Ectodermal cell (in vitro differentiated cells): ENCODE data around the gene MCM5.

Source experiments
- H3K27ac ChIP-seq: 2 replicates; pipeline ENCODE4 v1.7.0; 2013; ENCODE audit warnings: mild to moderate bottlenecking, low read depth, low read length; ENCODE audit not compliant: insufficient read depth, poor library complexity, severe bottlenecking
- H3K27me3 ChIP-seq: 2 replicates; pipeline ENCODE4 v1.7.0; 2013; ENCODE audit warnings: mild to moderate bottlenecking, low read length; ENCODE audit not compliant: insufficient read depth, control insufficient read depth, poor library complexity, severe bottlenecking
- H3K36me3 ChIP-seq: one replicate; pipeline ENCODE4 v1.7.0; 2013; ENCODE audit warnings: low read length; ENCODE audit not compliant: control insufficient read depth, insufficient read depth
- H3K4me1 ChIP-seq: one replicate; pipeline ENCODE4 v1.7.0; 2013; ENCODE audit warnings: low read length; ENCODE audit not compliant: control insufficient read depth, insufficient read depth
- H3K4me3 ChIP-seq: 2 replicates; pipeline ENCODE4 v1.7.0; 2013; ENCODE audit warnings: low read depth, low read length, control low read depth; ENCODE audit not compliant: insufficient read depth
- H3K9me3 ChIP-seq: 2 replicates; pipeline ENCODE4 v1.7.0; 2013; ENCODE audit warnings: mild to moderate bottlenecking, low read length, moderate library complexity; ENCODE audit not compliant: control insufficient read depth
- WGBS, 2 experiments: methylation state at CpG; one replicate each; pipeline ENCODE4 v1.1.7; 2013; ENCODE audit warnings: missing lambda C conversion rate in 2 of 2; 5-methylcytosine and 5-hydroxymethylcytosine counted together

Gene MCM5

DNA sequence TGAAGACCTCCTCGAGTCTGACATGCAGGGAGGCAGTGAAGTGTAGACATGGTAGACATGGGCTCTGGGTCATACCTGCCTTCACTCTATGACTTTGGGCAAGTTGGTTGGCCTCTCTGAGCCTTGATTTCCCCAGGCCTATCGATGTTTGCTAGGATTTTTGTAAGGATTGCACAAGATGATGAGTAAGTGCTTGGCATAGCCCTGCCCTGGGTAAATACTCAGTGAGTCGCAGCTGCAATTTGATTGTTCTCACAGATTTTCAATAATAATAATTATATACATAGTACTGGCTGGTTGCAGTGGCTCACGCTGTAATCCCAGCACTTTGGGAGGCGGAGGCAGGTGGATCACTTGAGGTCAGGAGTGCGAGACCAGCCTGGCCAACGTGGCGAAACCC is 18.1 kb downstream of the MCM5 start:
- Histone ChIP-seq H3K27me3 (no peaks in the 10 kb centered on the region), H3K4me3 (no peak overlapping the region), H3K36me3 (peaks cover 73% of the 10 kb centered on the region), H3K27ac (no peak overlapping the region), H3K9me3 (no peaks in the 10 kb centered on the region), H3K4me1 (no peaks in the 10 kb centered on the region)
- WGBS, 2 experiments, result 95 to 96% methylated on average over 7 to 8 of the region's 8 CpGs

DNA sequence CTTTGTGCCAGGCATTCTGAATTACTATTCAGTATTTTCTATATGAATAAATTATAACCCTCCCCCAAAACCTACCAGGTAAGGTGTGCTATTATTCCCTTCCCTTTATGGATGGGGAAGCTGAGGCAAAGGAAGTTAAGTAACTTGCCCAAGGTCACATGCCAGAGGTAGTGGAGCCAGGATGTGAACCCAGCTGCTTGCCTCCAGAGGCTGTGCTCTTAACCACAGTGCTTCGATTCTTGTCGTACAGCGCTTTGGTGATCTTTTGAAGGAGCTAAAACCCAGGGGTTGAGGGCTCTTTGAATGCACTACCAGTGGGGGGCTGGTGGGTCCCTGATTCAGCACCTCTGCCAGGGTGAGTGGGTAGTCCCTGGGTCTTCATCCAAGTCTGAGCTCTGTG is 18.8 kb downstream of the MCM5 start:
- 97 to 98% methylated on average over 3 of the region's 3 CpGs for WGBS, 2 experiments
- no peaks in the 10 kb centered on the region for H3K27me3 ChIP-seq
- no peaks in the 10 kb centered on the region for H3K4me1 ChIP-seq
- H3K4me3 ChIP-seq, result no peak overlapping the region
- no peaks in the 10 kb centered on the region for H3K9me3 ChIP-seq
- no peak overlapping the region for H3K27ac ChIP-seq
- H3K36me3 ChIP-seq, result peaks cover 73% of the 10 kb centered on the region

DNA sequence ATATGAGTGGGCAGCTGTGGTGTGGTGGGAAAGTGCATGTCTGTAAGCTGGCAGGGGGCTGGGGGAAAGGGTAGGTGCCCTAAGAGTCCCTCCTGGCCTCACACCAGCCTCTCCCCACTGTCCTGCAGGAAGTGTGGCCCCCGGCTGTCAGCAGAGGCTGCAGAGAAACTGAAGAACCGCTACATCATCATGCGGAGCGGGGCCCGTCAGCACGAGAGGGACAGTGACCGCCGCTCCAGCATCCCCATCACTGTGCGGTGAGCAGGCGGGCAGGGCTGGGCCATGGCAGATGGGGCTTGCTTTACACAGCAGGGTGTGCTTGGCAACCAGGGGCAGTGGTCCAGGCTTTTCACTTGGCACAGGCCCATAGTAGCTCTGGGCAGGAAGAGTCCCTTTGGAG is 19.8 kb downstream of the MCM5 start:
- no peaks in the 10 kb centered on the region for H3K9me3 ChIP-seq
- no peak overlapping the region for H3K4me3 ChIP-seq
- WGBS, 2 experiments, result 93 to 96% methylated on average over 10 of the region's 10 CpGs
- H3K27me3 ChIP-seq, result no peaks in the 10 kb centered on the region
- H3K4me1 ChIP-seq, result no peaks in the 10 kb centered on the region
- H3K27ac ChIP-seq, result no peak overlapping the region
- peaks cover 67% of the 10 kb centered on the region for H3K36me3 ChIP-seq

DNA sequence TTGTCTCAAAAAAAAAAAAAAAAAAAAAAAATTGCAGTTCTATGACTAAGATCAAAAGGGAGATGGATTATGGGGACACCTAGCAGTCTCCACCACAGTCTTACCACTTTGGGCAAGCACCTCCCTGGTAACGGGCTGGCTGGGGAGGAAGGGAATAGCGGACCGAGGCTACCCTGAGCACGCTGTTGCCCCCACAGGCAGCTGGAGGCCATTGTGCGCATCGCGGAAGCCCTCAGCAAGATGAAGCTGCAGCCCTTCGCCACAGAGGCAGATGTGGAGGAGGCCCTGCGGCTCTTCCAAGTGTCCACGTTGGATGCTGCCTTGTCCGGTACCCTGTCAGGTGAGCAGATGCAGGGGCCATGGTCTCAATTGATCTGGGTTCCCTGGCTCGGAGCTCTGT is 21.2 kb downstream of the MCM5 start:
- 93% methylated on average over 12 of the region's 12 CpGs for WGBS, 2 experiments
- Histone ChIP-seq H3K27me3 (no peaks in the 10 kb centered on the region), H3K27ac (no peak overlapping the region), H3K36me3 (peaks cover 56% of the 10 kb centered on the region), H3K9me3 (no peaks in the 10 kb centered on the region), H3K4me3 (no peak overlapping the region), H3K4me1 (peaks cover 8% of the 10 kb centered on the region)

DNA sequence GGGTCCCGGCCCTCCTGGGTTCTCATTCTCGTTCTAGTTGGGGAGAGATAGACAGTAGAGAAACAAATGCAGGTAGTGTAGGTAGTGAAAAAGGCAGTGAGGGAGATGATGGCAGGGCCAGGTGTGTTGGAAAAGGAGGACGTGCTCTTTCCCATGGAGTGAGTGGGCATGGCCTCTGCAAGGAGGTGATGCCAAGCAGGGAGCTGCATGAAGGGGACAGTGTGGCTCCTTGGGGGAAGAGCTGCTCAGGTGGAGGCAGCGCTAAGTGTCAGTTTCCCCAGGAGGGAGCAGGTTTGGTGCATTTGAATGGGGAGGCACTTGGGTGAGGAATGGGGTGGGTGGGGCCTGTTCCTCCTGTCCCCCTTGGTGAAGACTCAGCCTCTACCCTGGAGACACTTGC is 22.2 kb downstream of the MCM5 start:
- no peak overlapping the region for H3K4me3 ChIP-seq
- WGBS, 2 experiments, result 95 to 97% methylated on average over 4 of the region's 4 CpGs
- H3K27me3 ChIP-seq, result no peaks in the 10 kb centered on the region
- H3K27ac ChIP-seq, result no peak overlapping the region
- peaks cover 46% of the 10 kb centered on the region for H3K36me3 ChIP-seq
- no peaks in the 10 kb centered on the region for H3K9me3 ChIP-seq
- peaks cover 18% of the 10 kb centered on the region for H3K4me1 ChIP-seq

DNA sequence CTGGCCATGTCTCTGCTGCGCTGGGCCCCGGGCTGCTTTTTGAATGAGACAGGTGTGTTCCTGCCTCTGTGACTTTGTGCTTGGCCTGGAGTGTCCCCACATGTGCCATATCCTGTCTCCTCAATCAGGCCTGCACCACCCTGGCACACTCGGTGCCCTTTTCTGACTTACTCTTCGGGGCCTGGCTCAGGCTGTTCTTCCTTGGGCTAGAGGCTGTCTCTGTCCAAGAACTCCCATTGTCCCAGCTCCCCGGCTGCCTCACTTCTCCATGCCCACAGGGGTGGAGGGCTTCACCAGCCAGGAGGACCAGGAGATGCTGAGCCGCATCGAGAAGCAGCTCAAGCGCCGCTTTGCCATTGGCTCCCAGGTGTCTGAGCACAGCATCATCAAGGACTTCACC is 23.0 kb downstream of the MCM5 start:
- no peaks in the 10 kb centered on the region for H3K9me3 ChIP-seq
- H3K36me3 ChIP-seq, result peaks cover 39% of the 10 kb centered on the region
- no peak overlapping the region for H3K4me3 ChIP-seq
- H3K27me3 ChIP-seq, result no peaks in the 10 kb centered on the region
- WGBS, 2 experiments, result 96% methylated on average over 9 of the region's 9 CpGs
- no peak overlapping the region for H3K27ac ChIP-seq
- H3K4me1 ChIP-seq, result peaks cover 20% of the 10 kb centered on the region

DNA sequence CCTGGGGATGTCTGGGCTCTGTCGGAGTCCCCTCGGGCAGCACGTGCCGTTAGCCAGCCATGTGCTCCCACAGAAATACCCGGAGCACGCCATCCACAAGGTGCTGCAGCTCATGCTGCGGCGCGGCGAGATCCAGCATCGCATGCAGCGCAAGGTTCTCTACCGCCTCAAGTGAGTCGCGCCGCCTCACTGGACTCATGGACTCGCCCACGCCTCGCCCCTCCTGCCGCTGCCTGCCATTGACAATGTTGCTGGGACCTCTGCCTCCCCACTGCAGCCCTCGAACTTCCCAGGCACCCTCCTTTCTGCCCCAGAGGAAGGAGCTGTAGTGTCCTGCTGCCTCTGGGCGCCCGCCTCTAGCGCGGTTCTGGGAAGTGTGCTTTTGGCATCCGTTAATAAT is 24.1 kb downstream of the MCM5 start:
- H3K4me1 ChIP-seq, result peaks cover 20% of the 10 kb centered on the region
- 92 to 93% methylated on average over 26 of the region's 26 CpGs for WGBS, 2 experiments
- peaks cover 32% of the 10 kb centered on the region for H3K36me3 ChIP-seq

DNA sequence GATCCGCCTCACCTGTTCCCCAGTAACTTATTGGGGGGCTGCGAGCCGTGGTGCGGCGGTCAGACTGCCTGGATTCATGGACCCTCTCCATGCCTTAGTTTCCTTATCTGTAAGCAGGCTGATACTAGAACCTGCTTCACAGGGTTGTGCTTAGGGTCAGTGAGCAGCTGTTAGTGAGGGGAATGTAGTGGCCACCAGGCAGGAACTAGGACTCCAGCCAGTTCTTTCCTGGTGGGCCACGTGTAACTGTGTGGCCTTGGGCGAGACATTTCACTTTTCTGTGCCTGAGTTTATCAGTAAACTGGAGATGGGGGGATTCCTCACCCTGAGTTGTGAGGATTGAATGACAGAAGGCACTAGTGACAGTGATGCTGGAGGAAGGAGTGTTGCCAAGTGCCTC is 24.8 kb downstream of the MCM5 start:
- peaks cover 25% of the 10 kb centered on the region for H3K36me3 ChIP-seq

More for the DNA sequence above, 24.1 kb downstream of the MCM5 start:
- no peaks in the 10 kb centered on the region for H3K9me3 ChIP-seq
- H3K27me3 ChIP-seq, result no peaks in the 10 kb centered on the region
- no peak overlapping the region for H3K4me3 ChIP-seq
- H3K27ac ChIP-seq, result no peak overlapping the region

DNA sequence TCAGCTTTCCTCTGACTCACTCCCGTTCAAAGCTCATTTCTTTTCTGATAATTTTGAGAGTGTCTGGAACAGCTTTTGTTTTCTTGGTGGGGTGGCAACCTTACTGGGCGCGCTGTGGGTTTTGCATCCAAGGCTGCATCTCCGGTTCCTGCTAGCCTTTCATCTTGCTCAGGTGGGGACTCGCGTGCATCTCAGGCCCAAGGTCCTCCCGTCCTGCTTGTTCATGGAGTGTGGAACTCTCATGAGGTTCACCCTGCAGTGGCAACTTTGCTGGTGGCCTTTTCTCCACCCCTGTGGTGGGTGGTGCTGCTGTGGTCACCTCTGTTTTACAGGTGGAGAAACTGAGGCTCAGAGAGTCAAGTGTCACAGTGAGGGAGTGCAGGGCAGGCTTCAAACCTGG is 25.6 kb downstream of the MCM5 start:
- Histone ChIP-seq H3K4me3 (no peak overlapping the region), H3K36me3 (peaks cover 20% of the 10 kb centered on the region), H3K27ac (peak overlapping the region; percentile 86), H3K9me3 (no peaks in the 10 kb centered on the region), H3K4me1 (peaks cover 20% of the 10 kb centered on the region), H3K27me3 (no peaks in the 10 kb centered on the region)
- 90 to 92% methylated on average over 7 of the region's 7 CpGs for WGBS, 2 experiments

More for the DNA sequence above, 24.8 kb downstream of the MCM5 start:
- Histone ChIP-seq H3K9me3 (no peaks in the 10 kb centered on the region), H3K27me3 (no peaks in the 10 kb centered on the region), H3K4me1 (peaks cover 20% of the 10 kb centered on the region), H3K27ac (no peak overlapping the region), H3K4me3 (no peak overlapping the region)
- WGBS, 2 experiments, result 95 to 96% methylated on average over 7 of the region's 7 CpGs

DNA sequence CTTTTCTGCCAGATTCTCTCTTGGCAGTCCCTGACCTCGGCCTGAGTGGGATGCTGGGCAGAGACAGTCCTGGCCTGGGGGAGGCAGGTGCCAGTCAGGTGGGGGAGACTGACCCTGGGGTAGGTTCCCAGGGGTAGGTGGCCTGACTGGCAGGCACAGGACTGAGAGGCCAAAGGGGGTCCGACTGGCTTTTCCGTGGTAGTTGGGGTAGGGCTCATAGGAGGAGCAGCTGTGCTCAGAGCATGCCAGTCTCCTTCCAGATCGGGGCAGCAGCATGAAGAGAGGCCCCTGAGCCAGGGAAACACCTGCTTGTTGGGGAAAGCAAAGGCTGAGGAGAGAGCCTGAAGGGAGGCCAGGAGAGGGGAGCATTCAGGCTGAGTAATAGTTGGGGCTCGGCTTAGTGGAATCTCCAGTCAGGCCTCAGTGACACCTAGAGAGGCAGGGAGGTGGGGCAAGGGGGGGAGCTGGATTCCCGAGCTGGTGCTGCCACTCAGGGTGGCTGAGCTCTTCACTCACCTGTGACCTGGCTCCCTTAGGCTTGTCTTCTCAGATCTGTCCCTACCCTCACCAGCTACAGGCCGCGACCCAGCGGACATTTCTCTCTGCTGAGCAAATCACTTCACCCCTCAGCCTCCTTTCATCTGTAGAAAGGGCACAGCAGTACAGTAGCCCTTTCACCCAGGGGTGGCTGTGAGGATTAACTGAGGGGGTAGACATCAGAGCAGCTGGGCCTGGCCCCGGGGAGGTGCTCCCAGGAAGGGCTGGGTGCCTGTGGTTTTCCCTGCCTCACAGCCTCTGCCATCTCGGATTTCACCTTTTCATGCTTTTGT is 26.2 kb downstream of the MCM5 start:
- WGBS, 2 experiments, result 44 to 49% methylated on average over 11 of the region's 11 CpGs
- H3K27me3 ChIP-seq, result no peaks in the 10 kb centered on the region
- H3K4me1 ChIP-seq, result peaks cover 23% of the 10 kb centered on the region
- peaks cover 20% of the 10 kb centered on the region for H3K36me3 ChIP-seq
- no peaks in the 10 kb centered on the region for H3K9me3 ChIP-seq
- H3K4me3 ChIP-seq, result no peak overlapping the region
- peak overlapping the region; percentile 86 for H3K27ac ChIP-seq
